ENCODE results near the gene ABI1. TPM values are rescaled to one million over a fixed set of nuclear protein-coding genes. Genes with fewer than 3 reads are reported as not detected.
"Not testable (repeated sequence)": the region's sequence is repeated elsewhere in the genome, so short reads cannot be mapped to it uniquely, and the experiment has no call there.

The ABI1 gene
- total RNA-seq = 69.2 TPM

DNA sequence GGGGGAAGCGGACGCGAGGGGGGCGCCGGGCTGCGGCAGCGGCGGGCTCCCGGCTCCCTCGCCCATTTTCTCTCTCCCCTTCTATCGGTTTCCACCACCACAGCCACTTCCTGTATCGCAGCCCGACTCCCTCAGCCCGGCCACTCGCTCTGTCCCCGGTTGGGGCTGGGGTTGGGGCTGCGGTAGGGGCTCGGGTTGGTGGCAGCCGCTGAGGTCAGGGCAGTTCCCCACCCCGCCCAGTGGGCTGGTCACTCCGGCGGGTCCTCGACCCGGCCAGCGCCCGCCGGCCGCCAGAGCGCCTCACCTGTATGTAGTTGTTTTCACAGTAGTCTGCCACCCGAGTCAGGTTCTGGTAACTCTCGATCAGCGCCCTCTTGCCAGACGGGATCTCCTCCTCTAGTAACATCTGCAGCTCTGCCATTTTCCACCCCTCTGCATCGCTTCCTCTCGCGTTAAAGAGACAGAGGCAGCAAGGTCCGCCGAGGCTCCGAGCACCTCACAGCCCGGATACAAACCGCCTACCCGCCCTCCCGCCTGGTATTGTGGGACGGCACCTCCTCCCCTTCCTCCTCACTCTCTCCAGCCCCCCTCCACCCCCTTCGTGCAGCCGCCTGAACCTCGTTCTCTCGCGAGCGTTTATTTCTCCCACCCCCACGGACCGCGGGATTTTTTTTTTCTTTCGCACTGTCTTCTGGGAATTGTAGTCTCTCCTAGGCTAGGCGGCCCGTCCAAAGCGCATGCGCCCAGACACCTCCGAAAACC, at the start of gene ABI1:
Gene ABI1, minus strand, starts transcription at position 516 of the 762 bp plus-strand sequence. Its CDS starts 95 bp downstream, at position 421.
- peak; percentile 98 for DNase-seq (ENCODE audit: low spot score)

DNA sequence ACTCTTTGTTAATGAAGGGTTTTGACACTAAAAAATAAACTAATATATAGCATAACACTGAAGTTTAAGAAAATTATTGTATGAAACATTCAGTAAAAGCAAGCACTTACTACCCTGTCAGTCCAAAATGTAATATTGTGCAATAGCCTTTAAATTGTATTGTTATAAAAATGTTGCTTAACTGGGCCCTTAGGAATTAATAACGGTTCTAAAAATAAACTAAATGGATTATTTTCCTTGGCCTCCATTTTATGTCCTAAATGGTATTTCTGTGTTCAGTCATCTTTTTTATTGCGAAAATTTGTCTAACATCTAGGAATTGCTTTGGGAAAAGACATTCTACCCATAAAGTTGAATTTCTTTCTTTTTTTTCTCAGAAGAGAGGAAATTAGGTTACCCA, 49.0 kb upstream of the ABI1 start:
- DNase-seq (ENCODE audit: low spot score) = no peak

DNA sequence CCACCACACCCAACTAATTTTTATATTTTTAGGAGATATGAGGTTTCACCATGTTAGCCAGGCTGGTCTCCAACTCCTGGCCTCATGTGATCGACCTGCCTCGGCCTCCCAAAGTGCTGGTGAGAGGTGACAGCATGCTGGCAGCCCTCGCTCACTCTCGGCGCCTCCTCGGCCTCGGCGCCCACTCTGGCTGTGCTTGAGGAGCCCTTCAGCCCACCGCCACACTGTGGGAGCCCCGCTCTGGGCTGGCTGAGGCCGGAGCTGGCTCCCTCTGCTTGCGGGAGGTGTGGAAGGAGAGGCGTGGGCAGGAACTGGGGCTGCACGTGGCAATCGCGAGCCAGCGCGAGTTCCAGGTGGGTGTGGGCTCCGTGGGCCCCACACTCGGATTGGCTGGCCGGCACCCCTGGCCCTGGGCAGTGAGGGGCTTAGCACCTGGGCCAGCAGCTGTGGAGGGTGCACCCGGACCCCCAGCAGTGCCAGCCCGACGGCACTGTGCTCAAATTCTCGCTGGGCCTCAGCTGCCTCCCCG, 44.6 kb upstream of the ABI1 start:
- DNase-seq (ENCODE audit: low spot score) = not testable (repeated sequence)

DNA sequence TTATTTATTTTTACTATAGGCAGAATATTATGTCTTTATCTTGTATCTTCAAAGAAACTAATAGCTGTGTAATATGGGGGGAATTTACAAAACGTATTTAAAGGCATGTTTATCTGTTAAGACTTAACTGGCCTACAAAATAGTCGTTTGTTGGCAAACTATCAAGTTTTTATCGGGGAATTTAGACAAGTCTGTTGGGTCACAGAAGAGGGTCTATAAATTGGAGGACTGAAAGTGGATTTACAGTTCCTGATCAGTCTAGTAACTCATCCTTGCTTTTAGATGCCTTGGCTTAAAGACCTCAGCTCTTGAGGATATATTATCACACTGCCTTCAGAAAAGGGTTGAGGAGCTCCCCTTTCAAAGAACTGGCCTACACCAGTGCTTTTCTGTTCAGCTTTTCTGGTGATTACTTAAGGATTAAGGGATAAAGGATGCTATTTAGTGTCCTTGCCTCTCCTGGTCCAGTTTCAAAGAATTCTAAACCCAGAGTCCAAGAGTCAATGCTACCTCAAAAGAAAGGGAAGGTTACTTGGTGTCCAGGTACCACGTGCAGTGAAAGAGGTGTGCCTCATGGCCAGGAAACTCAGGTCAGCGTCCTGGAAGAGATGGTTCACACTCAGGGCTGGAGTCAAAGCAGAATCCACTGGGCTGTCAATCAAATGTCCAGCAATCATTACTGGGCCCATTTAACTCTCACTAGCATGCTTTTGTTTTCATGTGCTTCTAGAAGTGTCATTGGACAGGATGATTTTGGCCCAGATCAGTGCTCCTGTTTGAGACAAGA, 42.9 kb upstream of the ABI1 start:
- no peak for DNase-seq (ENCODE audit: low spot score)

DNA sequence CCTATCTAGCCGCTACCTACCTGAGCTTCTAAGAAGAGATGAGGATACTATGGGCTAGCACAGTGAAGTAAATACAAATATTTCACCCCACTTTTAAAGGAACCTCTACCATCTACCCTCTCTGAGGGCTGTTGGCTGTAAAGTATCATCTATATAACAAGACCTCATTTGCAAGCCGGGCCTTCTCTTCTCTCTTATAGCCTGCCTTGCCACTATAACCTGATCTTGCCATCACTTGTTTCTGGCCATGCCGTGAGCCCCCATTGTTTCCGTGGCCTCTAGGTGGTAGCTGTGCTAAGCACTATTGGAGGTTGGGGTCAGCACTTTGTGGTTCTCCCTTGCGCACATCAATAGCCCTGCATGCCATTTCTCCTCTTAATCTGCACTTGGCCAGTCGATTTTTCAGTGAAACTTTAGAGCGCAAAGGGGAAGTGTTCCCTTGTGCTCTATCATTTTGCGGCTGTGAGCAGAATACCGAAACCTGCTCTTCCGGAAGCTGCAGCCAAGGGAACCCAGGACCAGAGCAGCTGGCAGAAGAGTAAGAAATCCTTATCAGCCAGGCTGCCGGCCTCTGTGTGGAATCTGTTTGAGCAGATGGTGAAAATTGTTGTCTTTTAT, 31.7 kb upstream of the ABI1 start:
- not testable (repeated sequence) for DNase-seq (ENCODE audit: low spot score)

DNA sequence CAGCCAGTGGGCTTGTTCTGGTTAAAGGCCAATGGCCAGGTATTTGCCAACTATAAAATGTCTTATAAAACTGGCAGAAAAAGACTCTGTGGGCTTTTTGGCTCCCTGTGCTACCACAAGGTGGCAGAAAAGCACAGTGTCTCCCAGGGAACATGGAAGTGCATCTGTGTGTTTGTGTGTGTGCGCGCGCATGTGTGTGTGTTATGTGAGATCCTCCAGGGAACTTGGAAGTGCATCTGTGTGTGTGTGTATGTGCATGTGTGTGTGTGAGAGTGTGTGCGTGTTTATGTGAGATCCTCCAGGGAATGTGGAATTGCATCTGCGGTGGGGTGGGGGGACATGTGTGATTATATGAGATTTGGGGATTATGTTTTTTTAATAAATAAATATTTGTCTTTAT, 30.2 kb upstream of the ABI1 start:
- peak; percentile 47 for DNase-seq (ENCODE audit: low spot score)

DNA sequence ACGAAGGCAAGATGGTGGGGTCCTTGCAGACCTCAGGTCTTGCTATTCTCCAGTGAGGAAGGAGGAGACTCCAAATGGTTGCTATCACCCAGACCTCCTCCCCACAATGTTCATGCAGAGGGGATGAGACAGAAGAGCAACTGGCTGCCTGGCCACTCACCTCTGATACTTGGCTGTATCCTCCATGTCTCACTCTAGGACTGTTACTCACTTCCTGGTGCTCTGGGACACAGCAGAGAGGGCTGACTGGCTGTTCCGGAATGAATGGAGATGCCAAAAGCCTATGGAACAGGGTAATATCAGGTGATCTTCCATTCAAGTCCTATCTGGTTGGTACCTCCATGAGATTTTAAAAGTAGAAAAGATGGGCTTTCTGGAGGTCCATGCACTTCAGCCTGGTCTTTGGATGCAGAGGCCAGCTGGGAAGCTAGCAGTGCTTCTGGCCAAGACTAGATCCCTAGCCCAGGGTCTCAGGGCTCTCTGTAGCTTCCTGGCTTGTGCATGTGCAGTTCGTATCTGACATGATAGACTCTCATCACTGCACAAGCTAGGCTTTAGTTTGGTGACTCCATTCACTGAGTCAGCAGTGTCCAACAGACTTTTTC, 27.0 kb upstream of the ABI1 start:
- DNase-seq (ENCODE audit: low spot score) = no peak

DNA sequence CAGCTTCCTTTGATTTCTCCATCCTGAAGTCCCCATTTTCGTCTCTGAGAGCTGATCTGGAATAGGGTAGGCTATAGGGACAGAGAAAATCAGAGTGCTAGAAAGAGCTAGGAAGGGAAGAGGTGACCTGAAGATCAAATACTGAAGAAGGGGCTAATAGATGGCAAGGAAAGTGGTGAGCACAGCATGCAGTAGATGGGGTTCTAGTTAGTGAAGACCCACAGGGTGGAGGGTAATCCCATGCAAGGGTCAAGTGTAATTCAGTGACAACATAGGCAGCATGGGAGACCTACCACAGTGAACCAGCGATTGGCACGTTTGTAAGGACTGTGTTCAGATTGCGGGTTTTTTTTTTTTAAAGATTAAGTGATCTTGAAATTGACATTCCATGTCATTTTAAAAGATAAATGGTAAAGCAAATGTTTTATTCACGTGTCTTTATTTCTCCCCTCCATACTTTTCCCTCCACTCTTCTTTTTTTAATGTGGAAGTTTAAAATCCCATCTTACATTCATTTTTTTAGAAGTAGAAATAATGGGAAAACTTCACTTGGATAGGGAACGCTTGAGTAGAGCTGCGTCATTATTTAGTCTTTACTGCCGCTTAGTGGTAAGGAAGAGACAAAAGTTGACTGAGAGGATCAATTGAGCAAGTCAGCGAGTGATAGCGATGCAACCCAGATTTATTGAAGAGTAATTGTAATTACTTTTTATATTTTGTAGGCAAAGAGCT, 21.0 kb upstream of the ABI1 start:
- DNase-seq (ENCODE audit: low spot score) = no peak

DNA sequence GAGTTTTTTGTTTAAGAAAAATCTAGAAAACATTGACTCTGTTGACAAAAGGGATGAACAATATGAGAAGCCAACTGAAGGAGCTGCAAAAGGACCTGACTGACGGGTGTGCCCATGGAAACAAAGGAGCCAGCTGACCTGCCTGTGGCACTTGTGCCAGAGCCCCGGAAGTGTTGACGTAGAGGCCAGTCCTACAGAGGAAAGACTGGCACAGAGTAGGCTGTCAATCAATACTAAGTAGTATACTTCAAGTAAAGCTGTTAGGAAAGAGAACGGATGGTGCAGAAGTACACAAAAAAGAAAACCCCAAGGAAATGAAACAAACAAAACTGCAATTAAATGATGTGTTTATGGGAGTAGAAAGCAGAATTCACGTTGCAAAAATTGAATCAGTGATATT, 19.0 kb upstream of the ABI1 start:
- peak; percentile 62 for DNase-seq (ENCODE audit: low spot score)

DNA sequence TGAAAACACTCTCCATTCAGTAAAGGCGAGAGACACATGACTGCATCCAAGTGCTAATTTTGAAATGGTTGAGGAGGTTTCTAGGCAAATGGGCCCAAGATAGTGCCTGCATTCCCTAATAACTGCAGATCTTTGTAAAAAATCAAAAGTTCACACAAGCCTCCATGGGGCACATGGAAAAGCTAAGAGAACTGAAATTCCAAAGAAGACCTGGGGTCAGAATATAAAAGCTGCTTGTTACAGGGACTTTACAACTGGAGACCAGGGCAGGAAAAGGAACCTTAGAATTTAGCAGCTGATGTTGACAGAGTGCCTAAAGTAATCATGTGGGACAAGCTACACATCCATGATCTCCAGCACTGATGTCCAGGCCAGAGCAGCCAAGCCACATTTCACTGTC, 10.0 kb upstream of the ABI1 start:
- no peak for DNase-seq (ENCODE audit: low spot score)

DNA sequence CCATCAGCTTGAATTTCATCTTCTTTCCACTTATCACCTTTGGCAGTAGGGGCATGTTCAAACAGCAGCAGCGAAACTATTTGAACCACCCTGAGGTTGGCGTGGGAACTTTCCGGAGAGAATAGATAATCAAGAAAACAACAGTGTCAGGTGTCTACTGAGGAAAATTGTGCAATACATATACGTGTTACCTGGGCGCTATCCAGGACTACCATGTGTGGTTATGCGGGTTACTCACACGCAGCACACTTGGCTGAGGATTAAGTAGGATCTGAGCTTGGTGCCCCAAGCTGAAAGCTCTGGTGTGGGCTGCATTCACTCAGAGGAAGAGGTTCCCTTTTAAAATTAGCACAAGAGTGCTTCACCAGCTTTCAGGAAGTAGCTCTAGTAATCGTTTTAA, 8.8 kb upstream of the ABI1 start:
- DNase-seq (ENCODE audit: low spot score) = peak; percentile 64

DNA sequence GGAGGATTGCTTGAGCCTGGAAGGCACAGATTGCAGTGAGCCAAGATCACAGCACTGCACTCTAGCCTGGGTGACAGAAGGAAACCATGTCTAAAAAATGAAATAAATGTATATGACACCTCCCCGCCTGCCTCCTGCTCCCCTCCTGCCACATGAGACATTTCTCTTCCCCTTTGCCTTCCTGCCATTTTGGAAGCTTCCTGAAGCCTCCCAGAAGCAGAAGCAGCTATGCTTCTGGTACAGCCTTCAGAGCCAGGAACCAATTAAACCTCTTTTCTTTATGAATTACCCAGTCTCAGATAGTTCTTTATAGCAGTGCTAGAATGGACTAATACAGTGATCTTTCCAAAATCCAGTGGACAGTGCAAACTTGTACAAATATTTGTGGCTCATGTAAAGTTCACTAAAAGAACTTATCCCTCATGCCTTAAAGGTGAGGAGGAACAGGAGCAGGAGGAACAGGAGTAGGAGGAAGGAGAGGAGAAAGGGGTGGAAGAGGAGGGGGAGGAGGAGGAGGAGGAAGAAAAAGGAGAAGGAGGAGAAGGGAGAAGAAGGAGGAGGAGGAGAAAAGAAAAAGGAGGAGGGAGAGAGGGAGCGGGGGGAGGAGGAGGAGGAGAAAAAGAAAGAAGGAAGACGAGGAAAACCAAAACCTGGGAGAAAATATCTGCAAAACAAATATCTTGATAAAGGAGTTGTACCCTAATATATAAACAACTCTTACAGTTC, 2.8 kb upstream of the ABI1 start:
- no peak for DNase-seq (ENCODE audit: low spot score)

DNA sequence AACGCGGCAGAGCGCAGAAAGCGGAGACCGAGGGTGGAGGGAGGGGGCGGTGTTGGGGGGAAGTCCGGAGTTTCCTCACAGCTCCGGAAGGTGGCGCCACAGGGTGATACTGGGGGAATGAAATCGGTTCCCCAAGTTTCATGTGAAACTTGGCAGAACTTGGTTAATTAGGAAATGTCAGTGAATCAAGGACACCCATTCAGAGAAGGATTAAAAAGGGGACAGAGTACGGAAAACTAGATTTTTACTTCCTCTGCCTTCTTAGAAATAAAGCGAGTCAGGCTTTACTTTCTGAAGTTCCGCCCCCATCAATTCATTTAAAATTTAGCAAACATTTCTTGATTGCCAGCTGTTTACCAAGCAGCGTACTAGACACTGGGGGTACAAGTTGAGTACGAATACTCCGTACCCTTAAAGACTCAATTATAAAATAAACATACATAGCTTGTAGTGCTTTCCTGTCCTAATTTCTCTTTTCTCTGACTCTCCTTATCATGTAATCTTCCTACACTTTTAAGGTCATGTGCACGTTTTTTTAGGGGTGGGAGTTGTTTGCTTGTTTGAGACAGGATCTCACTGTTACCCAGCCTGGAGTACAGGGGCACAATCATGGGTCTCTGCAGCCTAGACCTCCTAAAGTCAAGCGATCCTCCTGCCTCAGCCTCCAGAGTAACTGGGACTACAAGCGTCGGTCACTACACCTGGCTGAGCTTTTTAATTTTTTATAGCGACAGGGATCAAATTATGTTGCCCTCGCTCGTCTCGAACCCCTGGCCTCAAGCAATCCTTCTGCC, 644 bp upstream of the ABI1 start:
- no peak for DNase-seq (ENCODE audit: low spot score)

DNA sequence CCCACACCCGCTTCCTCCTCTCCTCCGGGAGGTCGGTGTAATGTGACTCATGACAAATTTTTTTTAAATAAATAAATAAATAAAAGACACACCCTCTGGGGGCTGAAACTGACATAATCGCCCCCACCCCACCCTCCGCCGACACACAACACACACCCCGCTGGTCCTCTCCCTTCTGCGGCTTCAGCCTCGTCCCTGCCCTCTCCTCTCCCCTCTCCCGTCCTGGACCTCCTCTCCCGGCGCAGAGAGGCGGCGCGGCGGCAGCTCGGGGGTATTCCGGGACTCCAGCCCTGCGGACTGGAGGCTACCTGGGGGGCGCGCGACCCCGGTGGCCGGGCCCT, 686 bp downstream of the ABI1 start:
- peak; percentile 70 for DNase-seq (ENCODE audit: low spot score)

DNA sequence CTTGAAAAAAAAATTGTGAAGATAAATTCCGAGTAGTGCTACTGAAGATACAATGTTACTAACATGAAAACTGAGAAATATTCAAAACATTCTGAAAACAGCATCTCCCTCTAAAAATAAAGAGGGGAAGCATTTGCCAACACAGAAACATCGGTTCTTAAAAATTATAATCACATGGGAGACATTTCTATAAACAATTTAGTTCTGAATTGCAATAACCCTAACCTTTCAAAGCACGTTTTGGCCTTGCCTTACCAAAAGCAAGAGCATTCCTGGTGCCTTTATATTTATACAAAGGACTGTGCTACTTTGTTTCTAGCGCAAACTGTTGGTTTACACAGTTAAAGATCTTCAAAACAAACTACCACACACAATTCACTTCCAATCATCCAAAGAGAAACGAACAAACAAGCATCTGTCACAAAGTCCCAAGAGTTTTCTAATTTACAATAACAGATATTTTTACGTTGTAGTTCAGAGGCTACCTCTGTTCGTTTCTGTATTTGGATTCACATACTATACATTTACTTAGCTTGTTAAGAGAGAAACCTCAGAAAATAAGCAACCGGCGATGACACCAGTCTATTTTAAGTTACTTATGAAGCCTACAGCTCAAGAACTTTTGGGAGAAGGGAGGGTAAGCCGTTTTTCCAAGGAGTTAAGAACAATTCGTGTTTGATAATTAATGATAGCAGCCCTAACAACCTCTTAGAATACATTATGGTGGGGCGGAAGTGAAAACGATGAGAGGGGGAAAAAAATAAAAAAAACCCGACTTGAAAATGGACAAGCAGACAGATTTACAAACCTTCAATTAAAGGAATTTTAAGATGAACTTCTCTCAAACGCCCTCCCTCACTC, 1.3 kb downstream of the ABI1 start:
- DNase-seq (ENCODE audit: low spot score) = no peak

DNA sequence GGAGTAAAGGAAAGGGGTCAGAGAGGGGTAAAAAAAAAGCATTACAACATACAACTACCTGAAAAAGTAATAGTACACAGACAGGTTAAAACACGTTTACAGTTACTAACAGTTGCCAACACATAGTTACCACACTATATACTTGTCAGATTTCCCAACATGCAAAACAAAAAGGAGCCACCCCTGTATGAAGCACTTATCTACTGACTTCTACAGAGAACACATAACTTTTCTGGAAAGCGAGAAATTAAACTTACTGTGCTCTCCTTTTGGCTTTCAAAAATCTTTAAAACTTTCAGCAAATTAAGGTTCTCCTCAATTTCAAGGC, 2.1 kb downstream of the ABI1 start:
- no peak for DNase-seq (ENCODE audit: low spot score)

DNA sequence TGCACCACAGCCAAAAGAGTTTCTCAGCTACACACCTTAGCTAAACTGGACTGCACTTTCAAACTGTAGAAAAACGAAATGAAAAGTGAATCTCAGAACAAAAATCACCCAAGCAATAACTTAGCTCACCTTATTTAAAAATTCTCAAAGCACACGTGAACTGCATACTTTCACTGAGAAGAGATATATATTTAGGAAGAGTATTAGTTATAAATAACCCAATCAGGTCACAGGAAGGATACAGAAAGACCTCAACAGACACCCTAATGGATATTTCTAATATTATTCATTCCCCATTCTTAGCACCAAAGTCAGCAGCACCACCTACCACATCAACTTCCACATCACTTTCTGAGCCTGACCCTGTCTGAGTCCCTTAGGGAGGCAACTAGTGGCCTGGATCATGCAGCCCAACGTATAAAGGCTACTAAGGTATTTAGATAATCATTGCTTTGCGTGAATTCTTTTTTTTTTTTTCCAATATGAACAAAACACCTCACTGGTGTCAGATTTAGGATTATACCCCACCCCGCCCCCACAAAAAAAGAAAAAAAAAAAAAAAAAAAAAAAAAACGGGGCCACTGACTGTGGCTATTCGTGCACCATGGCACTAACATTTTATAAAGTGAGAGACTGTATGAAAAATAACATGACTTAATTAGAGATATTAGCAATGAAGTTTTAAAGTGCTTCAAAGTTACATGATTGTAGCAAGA, 2.6 kb downstream of the ABI1 start:
- DNase-seq (ENCODE audit: low spot score) = no peak

DNA sequence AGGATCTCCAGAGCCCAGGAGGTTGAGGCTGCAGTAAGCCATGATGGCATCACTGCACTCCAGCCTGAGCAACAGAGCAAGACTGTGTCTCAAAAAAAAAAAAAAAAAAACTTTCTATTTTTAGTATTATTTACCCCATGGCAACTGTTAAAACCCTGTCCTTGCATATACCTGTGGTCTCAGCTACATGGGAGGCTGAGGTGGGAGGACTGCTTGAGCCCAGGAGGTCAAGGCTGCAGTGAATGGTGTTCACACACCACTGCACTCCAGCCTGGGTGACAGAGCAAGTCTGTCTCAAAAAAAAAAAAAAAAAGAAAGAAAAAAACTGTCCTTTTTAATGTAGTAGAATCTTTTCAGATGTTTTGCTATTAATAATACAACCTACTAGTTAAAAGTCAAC, 3.2 kb downstream of the ABI1 start:
- not testable (repeated sequence) for DNase-seq (ENCODE audit: low spot score)

DNA sequence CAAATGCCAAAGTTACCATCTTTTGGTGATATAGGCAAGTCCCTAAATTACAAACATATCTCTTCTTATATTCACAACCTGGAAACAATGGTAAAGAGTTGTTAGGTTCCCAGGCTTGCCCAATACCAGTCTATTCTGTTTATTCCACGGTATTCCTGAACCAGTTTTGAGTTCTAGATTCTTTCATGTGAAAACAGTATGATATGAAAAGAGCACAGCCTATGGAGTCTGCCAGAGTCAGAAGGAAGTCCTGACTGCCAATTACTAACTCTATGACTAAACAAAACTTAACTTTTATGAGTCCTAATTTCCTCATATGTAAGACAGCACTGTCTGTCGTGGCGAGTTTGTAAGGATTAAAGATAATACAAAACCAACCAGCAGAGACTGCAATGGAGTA, 5.6 kb downstream of the ABI1 start:
- no peak for DNase-seq (ENCODE audit: low spot score)

Measured in ureter (tissue), 1 donor.